Nucleus accumbens (tissue), 56 donors: ENCODE results near the gene COL23A1.

Source experiments
- DNase-seq, 56 donors: peaks; one replicate each; lab custom pipeline; 2025; lab: John Stamatoyannopoulos, UW

The COL23A1 gene

GRCh38 chr5:178387061-178387855 is 202.9 kb downstream of the COL23A1 start:
- DNase-seq = no peak

DNA sequence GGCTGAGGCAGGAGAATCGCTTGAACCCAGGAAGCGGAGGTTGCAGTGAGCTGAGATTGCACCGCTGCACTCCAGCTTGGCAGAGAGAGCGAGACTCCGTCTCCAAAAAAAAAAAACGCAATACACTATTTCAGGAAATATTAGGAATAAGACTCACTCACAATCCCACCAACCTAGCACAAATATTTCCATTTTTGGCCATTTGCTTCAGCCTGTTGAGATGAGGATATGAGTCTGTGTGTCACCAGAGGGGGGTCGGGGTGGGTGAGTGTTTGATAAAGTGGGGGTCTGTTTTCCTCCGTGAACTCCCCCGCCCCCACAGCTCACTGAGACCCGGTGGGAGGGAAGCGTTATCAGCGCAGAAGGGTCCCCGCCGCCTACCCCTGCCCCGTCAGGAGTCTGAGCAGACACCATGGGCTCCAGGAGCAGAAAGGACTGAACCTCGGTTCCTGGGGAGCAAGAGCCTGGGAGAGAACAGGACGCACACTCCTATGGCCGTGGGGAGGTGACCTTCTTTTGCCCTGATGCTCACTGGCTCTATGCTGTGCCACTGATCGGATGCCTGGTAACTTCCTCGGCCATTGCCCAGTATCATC is 203.8 kb downstream of the COL23A1 start:
- no peak for DNase-seq

DNA sequence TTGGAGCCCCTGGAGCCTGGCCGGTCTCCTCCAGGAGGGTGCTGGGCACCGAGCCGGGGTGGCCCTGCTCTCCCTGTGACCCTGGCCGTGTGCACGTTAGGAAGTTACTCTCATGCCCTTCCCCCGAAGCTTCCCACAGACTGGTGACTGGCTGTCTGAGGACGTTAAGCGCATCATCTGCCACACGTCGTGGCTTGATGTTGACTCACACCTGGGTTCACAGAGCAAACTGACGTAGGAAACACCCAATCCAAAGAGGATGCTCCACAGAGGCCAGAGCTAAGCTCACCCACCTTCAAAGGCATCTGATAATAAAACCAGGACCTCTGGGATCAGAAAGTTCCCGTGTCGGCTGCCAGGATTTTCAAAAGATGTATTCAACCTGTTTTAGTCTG is 204.7 kb downstream of the COL23A1 start:
- DNase-seq = no peak

GRCh38 chr5:178384816-178385495 is 205.2 kb downstream of the COL23A1 start:
- peak in 1 of 56 donors; percentile 13 for DNase-seq

GRCh38 chr5:178383919-178384815 is 206.0 kb downstream of the COL23A1 start:
- DNase-seq = peak in 2 of 56 donors; percentile 10

GRCh38 chr5:178383301-178383918 is 206.8 kb downstream of the COL23A1 start:
- DNase-seq = no peak

GRCh38 chr5:178382754-178383164 is 207.4 kb downstream of the COL23A1 start:
- no peak for DNase-seq

GRCh38 chr5:178381921-178382695 is 208.1 kb downstream of the COL23A1 start:
- DNase-seq = no peak

DNA sequence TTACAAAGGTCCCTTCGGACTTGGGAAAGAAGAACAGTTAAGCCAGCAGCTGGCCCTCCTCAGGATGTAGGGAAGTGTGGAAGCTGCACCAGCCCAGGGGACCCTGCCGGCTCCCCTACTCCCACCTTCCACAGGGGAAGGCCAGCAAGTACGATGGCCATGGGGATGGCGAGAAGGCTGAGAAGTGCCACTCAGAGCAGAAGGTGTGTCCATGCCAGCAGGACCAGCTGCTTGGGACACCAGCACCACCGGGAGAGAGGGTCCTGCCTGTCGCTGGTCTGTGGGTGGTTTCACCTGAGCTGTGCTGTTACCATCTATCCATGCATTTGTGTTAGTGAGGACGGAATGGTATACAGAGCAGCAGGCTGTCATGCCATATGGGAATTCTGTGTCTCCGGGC is 209.0 kb downstream of the COL23A1 start:
- no peak for DNase-seq

GRCh38 chr5:178380541-178381074 is 209.6 kb downstream of the COL23A1 start:
- no peak for DNase-seq

- DNase-seq = no peak
Observed at GRCh38 chr5:178380086-178380485, 210.1 kb downstream of the COL23A1 start.

DNA sequence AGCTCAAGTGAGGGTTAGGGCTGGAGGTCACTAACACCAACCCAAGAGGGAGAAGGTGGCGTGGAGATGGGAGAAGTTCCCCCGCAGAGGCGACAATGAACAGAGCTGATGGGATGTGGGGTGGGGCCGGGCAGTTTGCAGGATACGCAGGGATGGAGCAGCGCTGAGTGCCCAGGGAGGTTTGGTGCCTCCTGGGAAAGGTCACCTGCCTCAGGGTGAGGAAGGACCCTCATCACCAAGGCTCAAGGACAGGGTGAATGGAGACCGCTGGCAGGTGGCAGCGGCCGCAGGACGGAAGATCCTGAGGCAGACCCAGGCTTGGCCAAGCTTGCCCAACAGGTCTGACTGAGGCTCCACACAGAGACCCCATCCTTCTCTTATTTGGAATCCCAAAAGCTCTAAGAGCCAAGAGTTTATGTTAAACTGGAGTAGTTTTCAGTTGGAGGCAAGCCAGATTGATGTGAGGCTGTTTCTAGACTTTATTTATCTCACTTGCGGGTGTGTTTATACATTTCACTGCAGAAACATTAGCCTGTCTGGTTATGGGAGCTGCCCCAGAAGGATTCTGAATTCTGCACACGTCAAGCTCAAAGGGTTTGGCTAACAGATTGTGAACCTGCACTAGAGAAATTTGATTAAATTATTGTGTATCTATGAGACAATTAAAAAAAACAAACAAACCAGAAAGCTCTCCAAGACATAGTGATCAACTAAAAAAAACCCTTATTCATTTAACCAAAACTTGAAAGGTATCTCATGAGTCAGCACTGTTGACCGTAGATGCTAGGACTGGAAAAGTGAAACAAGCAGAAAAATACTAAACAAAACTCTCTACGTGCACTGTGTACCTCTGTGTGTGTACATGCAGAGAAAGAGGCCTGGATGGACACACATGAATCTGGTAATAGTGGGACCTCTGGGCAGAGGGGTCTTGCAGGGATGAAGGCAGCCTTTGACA is 211.4 kb downstream of the COL23A1 start:
- no peak for DNase-seq

GRCh38 chr5:178377583-178378270 is 212.5 kb downstream of the COL23A1 start:
- DNase-seq = no peak

DNA sequence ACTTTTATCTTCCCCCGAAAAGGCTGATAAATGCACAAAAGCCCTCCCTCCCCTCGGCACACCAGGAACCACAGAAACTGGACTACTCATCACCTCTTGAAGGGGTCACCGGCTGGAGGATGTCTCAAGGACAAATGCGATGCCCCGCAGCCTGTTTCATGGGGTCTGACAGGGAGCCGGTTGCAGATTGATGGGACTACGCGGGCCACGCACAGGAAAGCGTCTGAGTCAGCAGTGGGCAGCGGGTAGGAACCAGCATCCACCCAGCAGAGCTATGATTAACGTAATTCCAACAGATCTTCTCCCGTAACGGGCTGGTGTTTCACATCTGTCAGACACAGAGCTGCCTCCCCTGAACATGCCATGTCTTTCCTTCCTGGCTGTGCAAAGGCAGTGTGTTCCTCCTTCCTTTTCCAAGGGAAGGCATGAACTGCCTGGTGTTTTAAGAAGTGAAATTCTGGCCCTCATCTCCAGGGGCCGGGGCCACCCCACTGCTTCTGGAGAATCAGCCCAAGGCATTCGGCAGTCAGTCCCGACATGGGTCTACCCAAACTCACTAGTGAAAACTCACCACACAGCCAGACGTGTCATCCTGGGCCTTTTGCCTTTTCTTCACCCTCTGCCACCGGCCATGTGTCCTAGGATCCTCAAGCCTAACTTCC is 213.1 kb downstream of the COL23A1 start:
- DNase-seq = no peak

DNA sequence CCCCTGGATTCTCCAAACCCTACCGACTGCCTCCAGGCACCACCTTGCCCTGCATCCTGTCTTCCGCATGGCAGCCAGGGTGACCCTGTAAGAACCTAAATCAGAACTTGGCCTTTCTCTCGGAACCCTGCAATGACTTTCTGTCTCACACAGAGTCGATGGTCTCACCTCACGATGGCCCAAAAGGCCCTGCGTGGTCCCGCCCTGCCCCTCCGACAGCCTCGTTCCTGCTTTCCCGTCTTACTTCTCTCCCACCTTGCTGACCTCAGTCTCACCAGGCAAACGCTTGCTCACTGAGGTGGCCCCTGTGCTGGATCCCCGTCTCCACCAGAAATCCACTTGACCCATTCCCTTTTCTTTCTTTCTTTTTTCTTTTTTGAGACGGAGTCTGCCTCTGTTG is 214.8 kb downstream of the COL23A1 start:
- no peak for DNase-seq

GRCh38 chr5:178373711-178374110 is 216.5 kb downstream of the COL23A1 start:
- DNase-seq = no peak

DNA sequence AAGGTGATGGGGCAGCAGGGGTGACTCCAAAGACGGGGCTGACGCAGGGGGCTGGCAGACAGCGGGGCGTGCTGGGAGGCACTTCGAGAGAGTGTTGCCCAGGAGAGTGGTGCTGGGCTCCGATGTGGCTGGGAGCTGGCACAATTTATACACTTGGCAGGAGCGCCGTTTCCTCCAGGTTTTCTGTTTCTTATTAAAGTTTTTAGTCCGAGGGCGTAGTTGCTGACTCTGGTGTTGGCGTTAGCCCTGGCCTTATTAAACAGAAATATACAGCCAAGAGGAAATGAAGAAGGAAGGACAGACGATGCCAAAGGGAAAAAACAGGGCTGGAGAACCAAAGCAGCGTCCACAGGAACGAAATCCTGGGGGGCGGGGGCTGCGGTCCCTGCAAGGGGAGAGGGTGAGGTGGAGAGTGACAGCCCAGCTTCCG is 218.0 kb downstream of the COL23A1 start:
- DNase-seq = peak in 22 of 56 donors; percentile 6 to 66 (median 21)
